Measurements from ENCODE around the gene STIMATE. TPM values are rescaled to one million over a fixed set of nuclear protein-coding genes. Genes with fewer than 3 reads are reported as not detected.
A peak's percentile ranks its signal among the peaks of the same experiment; 100 is the strongest.

STIMATE gene
- total RNA-seq = 9.0 TPM
- long read RNA-seq, full-length matches to known transcripts = 5 of 8 reads
- long read RNA-seq, partial matches to known transcripts = 1 of 8 reads
- long read RNA-seq, other reads (novel, unspliced or antisense) = 2 of 8 reads

GRCh38 chr3:52897130-52898122 lies at the start of gene STIMATE:
Gene STIMATE, minus strand, starts transcription at chr3:52897548. Its CDS starts 98 bp downstream, at chr3:52897450.
- ATAC-seq (peak; percentile 99), DNase-seq (ENCODE audit: missing footprints) (peak; percentile 95)
- intact Hi-C loops (cut with DNase I) = loop anchor here (2.0 kb wide), 1 partner anchor 127 kb away; the partner anchor contains the start of gene NEK4

DNA sequence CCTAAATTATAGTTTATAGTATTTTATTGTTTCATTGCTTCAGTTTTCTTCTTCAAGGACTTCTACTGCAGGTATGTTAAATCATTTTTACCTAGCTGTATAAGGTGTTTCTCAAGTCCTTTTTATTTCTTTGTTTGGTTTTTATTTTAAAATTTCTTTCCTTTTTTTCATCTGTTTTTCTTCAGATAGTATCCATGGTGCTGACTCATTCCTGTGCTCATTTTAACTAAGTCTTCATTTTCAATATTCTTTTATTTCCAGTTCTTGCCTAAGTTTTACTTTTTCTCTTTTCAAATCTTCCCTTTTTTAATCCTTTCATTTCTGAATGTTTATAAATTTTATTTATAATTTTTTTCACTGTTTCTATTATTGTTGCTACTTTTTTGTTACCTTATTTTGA lies 42.3 kb upstream of the STIMATE start:
- intact Hi-C loops (cut with DNase I) = loop anchor here (10.0 kb wide), 1 partner anchor 195 kb away; no protein-coding TSS in a partner anchor
- no peak for DNase-seq (ENCODE audit: missing footprints)
- no peak for ATAC-seq

- ATAC-seq (peak; percentile 71), DNase-seq (ENCODE audit: missing footprints) (no peak)
- intact Hi-C loops (cut with DNase I) = loop anchor here (10.0 kb wide), 1 partner anchor 190 kb away; no protein-coding TSS in a partner anchor
Observed at GRCh38 chr3:52934630-52935530, 37.5 kb upstream of the STIMATE start.

- no peak for ATAC-seq
- intact Hi-C loops (cut with DNase I) = loop anchor here (10.0 kb wide), 1 partner anchor 187 kb away; no protein-coding TSS in a partner anchor
- DNase-seq (ENCODE audit: missing footprints) = no peak
Observed at GRCh38 chr3:52931889-52932288, 34.5 kb upstream of the STIMATE start.

GRCh38 chr3:52931328-52931727 lies 34.0 kb upstream of the STIMATE start:
- ATAC-seq = no peak
- intact Hi-C loops (cut with DNase I) = loop anchor here (10.0 kb wide), 1 partner anchor 187 kb away; no protein-coding TSS in a partner anchor
- DNase-seq (ENCODE audit: missing footprints) = no peak

DNA sequence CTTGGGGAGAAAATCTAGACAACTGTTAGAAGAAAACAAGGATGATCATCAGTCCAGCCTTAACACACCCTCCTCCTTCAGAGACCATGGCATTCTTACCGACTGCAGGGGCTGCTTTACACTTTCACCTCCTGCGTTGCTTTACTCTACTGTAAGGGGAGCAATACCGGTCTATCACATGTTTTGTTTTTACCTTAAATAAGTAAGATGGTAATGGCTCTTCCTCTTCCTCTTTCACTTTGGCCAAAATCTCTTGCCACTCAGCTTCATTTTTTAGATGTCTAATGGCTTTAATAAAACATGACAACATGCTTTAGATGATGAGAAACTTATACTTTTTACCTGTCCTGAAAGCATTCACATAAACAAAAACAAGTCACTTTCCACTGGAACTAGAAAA lies 33.4 kb upstream of the STIMATE start:
- ATAC-seq = no peak
- DNase-seq (ENCODE audit: missing footprints) = no peak
- intact Hi-C loops (cut with DNase I) = loop anchor here (10.0 kb wide), 1 partner anchor 186 kb away; no protein-coding TSS in a partner anchor

DNA sequence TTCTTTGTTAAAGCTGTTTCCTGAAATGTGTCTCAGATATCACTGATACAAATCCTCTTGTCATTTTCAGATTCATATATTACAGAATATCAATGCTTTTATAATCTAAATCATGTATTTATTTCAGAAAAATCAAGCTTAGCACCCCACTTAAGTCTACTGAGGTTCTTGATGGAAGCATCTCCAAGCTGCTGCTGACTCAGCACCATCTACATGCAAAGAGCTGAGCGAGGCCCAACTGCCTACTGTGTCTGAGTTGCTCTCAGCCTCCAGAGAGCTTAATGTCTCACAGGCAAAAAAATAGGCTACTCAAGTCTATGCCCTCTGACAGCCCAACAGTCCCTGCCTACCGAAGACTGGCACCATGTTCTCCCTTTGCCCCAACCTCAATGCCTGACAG lies 29.2 kb upstream of the STIMATE start:
- intact Hi-C loops (cut with DNase I) = no loop called here
- ATAC-seq = no peak
- no peak for DNase-seq (ENCODE audit: missing footprints)

- intact Hi-C loops (cut with DNase I) = no loop called here
- DNase-seq (ENCODE audit: missing footprints) (no peak), ATAC-seq (no peak)
Observed at GRCh38 chr3:52925405-52926313, 28.3 kb upstream of the STIMATE start.

DNA sequence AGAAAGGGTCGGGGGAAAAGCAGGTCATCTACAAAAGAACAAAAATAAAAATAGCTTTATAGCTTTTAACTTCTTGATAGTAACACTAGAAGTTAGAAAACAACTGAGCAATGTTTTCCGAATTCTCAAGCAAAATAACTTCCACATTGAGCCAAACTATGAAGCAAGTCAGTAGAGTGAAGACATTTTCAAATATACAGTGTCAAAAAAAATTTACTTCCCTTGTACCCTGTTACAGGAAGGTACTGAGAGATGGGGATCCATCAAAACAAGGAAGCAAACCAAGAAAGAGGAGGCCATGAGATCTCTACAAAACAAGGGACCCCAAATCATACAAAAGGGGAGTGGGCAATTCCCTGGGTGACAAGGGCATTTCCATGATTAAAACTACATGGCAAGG lies 26.6 kb upstream of the STIMATE start:
- DNase-seq (ENCODE audit: missing footprints) (no peak), ATAC-seq (no peak)

DNA sequence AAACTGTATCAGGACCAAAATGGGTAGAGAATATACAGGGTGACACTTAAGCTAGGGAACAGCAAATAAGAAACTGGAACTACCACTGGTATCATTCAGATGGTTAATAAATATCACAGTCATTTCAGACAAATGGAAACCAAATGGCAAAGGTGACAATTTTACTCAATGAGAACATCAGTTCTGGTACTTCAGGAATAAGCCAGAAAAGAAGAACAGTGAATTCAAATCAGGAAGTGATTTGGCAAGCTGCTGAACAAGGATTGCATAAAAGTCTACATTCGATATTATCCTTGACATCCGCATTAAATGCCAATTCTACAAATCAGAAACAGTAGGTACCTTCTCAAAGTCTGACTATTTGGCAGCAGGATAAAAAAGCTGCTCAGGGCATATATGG lies 23.5 kb upstream of the STIMATE start:
- ATAC-seq (no peak), DNase-seq (ENCODE audit: missing footprints) (no peak)
- intact Hi-C loops (cut with DNase I) = no loop called here

More for the DNA sequence above, 26.6 kb upstream of the STIMATE start:
- intact Hi-C loops (cut with DNase I) = no loop called here

DNA sequence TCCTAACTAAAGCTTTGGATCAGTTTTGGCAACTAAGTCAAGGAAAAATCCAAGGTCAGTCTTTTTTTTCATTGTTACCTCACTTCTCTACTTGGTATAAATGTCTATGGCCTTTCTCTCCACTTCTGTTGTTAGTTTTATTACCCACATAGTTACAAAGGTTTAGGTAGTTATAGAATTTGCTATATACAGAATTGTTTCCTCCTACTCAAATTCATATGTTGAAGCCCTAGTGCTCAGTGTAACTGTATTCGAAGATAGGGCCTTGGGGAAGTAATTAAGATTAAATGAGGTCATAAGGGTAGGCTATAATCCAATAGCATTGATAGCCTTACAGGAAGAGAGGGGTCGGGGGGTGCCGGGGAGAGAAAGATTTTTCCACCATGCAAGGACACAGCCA lies 19.7 kb upstream of the STIMATE start:
- no peak for ATAC-seq
- intact Hi-C loops (cut with DNase I) = no loop called here
- no peak for DNase-seq (ENCODE audit: missing footprints)

DNA sequence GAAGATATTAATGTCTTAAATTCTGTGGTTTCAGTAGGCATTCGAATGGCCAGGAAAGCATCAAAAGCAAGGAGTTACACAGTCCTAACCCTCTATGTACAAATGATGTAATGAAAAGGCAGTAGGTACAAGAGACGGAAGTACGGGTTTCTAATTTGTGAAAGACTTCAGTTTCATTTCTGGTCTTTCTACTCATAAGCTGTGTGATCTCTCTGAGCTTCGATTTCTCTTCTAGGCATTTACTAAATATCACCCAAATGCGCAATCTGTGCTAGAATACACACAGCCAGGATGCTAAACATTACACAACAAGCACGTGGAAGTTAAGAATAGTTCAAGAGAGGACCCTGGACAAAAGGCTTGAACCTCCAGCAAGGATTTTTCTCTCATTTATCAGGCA lies 17.9 kb upstream of the STIMATE start:
- DNase-seq (ENCODE audit: missing footprints) (no peak), ATAC-seq (no peak)
- intact Hi-C loops (cut with DNase I) = no loop called here

GRCh38 chr3:52912885-52913731 lies 15.8 kb upstream of the STIMATE start:
- no peak for DNase-seq (ENCODE audit: missing footprints)
- ATAC-seq = no peak
- intact Hi-C loops (cut with DNase I) = no loop called here

GRCh38 chr3:52910823-52911222 lies 13.5 kb upstream of the STIMATE start:
- intact Hi-C loops (cut with DNase I) = no loop called here
- no peak for ATAC-seq
- no peak for DNase-seq (ENCODE audit: missing footprints)

DNA sequence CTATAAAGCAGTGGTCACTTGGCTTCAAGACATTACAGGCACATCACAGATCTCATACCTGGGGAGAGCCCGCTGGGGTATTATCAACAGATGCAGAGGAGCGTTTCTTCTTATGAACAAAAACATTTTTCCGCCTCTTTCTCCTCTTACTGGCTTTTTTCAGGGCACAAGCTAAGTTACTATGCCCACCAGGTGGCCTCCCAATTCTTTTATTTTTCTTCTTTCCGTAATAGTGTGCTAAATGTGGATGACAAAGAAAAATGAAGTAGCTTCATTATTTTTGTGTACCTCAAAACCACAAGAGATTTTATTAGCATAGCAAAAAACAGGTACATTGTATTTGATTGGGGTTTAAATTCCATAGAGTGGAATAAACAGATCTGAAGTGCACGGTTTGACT lies 10.1 kb upstream of the STIMATE start:
- DNase-seq (ENCODE audit: missing footprints) (no peak), ATAC-seq (no peak)
- intact Hi-C loops (cut with DNase I) = no loop called here

GRCh38 chr3:52904552-52904951 lies 7.2 kb upstream of the STIMATE start:
- no peak for ATAC-seq
- intact Hi-C loops (cut with DNase I) = no loop called here
- DNase-seq (ENCODE audit: missing footprints) = no peak

DNA sequence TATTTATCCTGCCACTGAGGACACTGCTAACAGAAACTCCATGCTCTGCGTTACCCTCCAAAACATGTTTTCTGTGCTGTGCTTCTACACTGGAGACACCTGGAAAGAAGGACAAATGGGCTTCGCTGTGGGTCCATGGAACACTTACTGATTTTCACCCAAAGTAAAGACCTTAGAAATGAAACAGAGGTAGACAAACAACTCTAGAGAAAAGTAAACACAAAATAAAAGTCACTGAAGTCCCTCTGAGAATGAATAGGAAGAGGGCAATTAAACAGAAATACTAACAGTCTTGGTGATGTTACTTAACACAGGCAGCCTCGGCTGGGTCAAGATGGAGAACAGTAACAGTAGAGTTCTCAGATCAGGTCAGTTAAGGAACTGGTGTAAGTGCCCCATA lies 6.7 kb upstream of the STIMATE start:
- intact Hi-C loops (cut with DNase I) = no loop called here
- DNase-seq (ENCODE audit: missing footprints) (no peak), ATAC-seq (no peak)

All from Right ventricle myocardium inferior (tissue), 1 donor.